ENCODE measurements around the gene POTEB3.
"Not testable (repeated sequence)": the region's sequence is repeated elsewhere in the genome, so short reads cannot be mapped to it uniquely, and the experiment has no call there.

The POTEB3 gene

GRCh38 chr15:21440399-21440798 lies at the start of gene POTEB3:
Gene POTEB3, minus strand, starts transcription at chr15:21440499. Its CDS starts 488 bp downstream, at chr15:21440011.
- FAIRE-seq = not testable (repeated sequence)

GRCh38 chr15:21453683-21454082 lies 13.4 kb upstream of the POTEB3 start:
- not testable (repeated sequence) for DNase-seq (ENCODE audit: extremely low spot score, insufficient read length, low read depth); FAIRE-seq

More at GRCh38 chr15:21440399-21440798, at the start of gene POTEB3:
- not testable (repeated sequence) for DNase-seq (ENCODE audit: extremely low spot score, insufficient read length, low read depth)

DNA sequence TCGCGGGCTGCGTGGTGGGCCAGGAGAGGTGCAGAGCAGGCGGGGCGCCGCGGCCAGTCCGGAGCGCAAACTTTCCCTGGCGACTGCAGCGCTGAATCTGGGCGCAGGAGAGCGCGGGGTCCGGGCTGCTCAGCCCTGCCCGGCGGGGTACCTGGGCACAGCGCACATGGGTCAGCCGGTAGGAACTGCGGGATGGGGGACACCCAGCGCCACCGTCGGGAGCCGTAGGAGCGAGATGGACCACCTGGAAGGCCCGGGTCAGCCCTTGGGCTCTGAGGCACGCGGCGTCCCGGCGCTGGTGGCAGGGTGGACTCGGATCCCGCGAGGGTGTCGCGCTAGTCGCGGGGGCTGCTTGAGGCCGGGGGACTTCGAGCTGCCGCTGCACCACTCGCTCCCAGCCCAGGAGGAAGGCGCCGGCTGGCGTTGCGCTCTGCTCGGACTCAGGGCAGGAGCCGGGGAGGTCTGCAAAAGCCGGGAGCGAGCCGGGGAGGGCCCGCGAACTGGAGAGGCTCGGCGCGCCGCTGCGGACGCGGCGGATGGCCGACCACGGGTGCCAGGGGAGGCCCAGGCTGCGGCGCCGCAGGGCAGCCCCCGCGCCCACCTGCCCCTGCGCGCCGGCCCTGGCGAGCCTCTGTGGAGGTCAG lies 11.7 kb upstream of the POTEB3 start:
- not testable (repeated sequence) for DNase-seq (ENCODE audit: extremely low spot score, insufficient read length, low read depth); FAIRE-seq

- FAIRE-seq = not testable (repeated sequence)
These were observed 11.2 kb upstream of the POTEB3 start for GRCh38 chr15:21451487-21451886.

DNA sequence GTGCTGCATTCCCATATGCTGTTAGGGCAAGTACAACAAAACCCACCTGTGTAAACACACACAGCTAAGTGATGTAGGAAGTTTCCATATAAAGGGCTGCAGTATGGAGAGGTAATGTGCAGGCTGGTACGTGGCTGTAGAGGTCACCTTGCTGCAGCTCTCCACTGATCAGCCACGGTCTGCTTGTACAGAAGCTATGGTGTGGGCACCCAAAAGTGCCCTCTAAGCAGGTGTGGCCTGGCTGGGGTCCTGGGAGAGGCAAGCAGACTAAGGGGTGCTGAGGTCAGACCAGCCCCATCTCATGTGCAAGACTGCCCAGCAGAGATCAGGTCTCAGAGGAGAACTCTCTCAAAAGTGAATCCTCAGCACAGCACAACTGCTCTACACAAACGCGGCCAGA lies 32.9 kb downstream of the POTEB3 start:
- not testable (repeated sequence) for FAIRE-seq; DNase-seq (ENCODE audit: extremely low spot score, insufficient read length, low read depth)

More at GRCh38 chr15:21451487-21451886, 11.2 kb upstream of the POTEB3 start:
- DNase-seq (ENCODE audit: extremely low spot score, insufficient read length, low read depth) = not testable (repeated sequence)

- DNase-seq (ENCODE audit: extremely low spot score, insufficient read length, low read depth); FAIRE-seq: not testable (repeated sequence)
These were observed 38.8 kb downstream of the POTEB3 start for GRCh38 chr15:21401531-21401930.

- FAIRE-seq; DNase-seq (ENCODE audit: extremely low spot score, insufficient read length, low read depth): not testable (repeated sequence)
These were observed 41.2 kb downstream of the POTEB3 start for GRCh38 chr15:21399111-21399510.

DNA sequence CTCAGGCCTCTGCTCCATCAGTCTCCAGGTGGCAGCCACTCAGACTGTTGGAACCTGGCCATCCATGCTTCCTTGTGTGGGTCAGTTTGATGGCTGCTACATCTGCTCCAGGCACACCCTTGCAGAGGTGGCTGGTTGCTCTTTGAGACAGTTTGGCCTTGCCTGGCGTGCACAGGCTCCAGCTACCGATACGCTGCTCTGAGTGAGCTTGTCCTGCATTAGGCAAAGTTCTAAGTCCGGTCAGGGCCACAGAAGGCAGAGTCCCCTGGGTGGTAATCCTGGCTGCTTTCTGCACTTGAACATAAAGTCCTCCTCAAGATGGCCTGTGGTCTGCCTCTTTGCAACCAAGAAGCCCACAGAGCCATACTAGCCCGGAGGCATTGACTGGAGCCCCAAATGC lies 41.8 kb downstream of the POTEB3 start:
- not testable (repeated sequence) for DNase-seq (ENCODE audit: extremely low spot score, insufficient read length, low read depth); FAIRE-seq

- not testable (repeated sequence) for FAIRE-seq; DNase-seq (ENCODE audit: extremely low spot score, insufficient read length, low read depth)
These were observed 42.6 kb downstream of the POTEB3 start for GRCh38 chr15:21397656-21398055.

DNA sequence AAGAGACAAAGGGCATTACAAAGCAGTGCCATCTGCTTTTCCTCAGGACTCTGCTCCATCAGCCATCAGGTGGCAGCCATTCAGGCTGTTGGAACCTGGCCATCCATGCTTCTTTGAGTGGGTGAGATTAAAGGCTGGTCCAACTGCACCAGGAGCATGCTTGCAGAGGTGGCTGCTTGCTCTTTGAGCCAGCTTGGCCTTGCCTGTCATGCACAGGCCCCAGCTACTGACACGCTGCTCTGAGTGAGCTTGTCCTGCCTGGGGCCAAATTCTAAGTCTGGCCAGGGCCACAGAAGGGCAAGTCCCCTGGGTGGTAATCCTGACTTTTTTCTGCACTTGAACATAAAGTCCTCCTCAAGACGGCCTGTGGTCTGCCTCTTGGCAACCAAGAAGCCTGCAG lies 43.1 kb downstream of the POTEB3 start:
- FAIRE-seq; DNase-seq (ENCODE audit: extremely low spot score, insufficient read length, low read depth): not testable (repeated sequence)

DNA sequence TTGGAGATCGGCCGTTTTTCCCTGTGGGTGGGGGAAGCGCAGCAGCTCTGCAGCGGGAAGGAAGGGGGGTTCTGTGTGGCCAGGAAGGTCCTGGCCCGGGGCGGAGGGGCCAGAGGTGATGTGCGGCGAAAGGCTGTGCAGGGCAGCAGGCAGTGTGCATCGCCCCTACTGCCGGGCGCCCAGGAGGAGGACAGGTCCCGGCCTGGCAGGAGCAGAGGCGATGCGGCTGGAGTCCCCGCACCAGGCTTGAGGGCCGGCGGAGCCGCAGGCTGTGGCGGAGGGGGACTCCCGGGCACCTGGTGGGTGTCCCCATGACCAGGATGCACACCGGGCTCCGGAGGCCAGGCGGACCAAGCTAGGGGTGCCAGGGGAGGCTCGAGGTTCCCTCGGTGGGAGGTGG lies 54.3 kb downstream of the POTEB3 start:
- DNase-seq (ENCODE audit: extremely low spot score, insufficient read length, low read depth); FAIRE-seq: not testable (repeated sequence)

DNA sequence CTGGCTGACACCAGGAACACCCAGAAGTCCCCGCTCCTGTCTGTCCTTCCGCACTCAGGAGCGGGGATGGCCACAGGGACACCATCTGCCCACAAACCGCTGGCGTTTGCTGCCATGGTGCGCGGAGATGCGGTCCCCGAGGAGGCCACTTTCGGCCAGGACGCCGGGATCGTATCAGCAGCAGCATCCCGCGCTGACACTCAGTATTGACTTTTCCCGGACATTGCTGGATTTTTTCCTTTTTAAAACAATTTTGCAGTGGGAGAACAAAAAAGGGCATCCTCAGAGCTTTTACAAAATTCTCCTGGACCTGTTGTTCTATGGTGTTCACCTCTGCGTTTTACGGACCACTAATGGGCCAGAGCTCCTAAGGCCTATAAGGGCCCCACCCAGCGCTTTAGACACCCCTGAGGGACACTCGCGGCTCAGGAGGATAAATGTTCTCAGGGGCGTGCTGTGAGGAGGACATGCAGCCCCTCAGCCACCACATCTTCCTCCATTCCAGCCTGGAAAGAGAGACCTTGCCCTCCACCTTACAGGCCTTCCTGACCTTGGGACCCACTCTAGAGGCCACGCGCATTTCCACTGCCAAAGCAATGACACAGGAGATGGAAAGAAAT lies 56.3 kb downstream of the POTEB3 start:
- not testable (repeated sequence) for FAIRE-seq; DNase-seq (ENCODE audit: extremely low spot score, insufficient read length, low read depth)

DNA sequence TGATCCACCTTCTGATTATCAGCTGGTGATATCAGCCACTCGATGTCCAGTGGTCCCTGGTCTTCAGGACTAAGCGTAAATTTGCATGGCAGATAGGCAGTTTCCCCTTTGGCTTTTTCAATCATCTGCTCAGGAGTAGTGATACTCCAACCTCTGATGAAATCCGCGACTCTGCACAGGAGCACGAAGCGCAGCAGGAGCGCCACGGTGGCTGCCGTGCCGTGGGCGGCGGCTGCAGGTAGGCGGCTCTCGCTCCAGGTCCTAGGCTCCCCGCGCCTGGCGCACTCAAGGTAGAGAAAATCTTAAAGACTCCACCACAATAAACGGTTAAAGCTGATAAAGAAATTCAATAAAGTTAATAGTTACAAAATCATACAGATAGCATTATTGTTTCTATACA lies 66.6 kb downstream of the POTEB3 start:
- DNase-seq (ENCODE audit: extremely low spot score, insufficient read length, low read depth); FAIRE-seq: not testable (repeated sequence)

DNA sequence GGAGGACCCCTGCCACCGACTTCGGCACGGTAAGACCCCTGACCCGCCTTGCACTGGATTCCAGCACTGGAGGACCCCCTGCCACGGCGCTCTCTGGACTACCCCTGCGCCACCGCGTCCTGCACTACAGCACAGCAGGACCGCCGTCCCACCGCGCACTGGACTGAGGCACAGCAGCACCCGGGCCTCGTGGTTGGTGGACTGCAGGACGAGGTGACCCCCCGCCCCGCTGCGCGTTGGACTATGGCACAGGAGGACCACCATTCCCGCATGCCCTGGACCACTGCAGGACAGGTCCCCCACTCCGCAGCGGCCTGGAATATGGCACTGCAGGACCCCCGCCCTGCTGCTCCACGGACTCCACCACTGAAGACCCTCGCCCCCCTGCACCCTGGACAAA lies 71.1 kb downstream of the POTEB3 start:
- DNase-seq (ENCODE audit: extremely low spot score, insufficient read length, low read depth); FAIRE-seq: not testable (repeated sequence)

- not testable (repeated sequence) for DNase-seq (ENCODE audit: extremely low spot score, insufficient read length, low read depth); FAIRE-seq
These were observed 71.7 kb downstream of the POTEB3 start for GRCh38 chr15:21368625-21369024.
